ENCODE results near the gene SLC17A5. TPM values are rescaled to one million over a fixed set of nuclear protein-coding genes. Genes with fewer than 3 reads are reported as not detected.

The SLC17A5 gene
- polyA plus RNA-seq, 2 donors, result 3.6 to 4.9 TPM

GRCh38 chr6:73667798-73668197 lies 14.0 kb upstream of the SLC17A5 start:
- H3K4me3 ChIP-seq (ENCODE audit: low read depth in 1 of 2, low read length in 2 of 2), result no peak overlapping the region
- WGBS, 2 donors, result 49 to 65% methylated on average over 1 of the region's 1 CpG
- H3K36me3 ChIP-seq (ENCODE audit: control insufficient read depth in 2 of 2, insufficient read depth in 2 of 2, low read length in 1 of 2), result no peaks in the 10 kb centered on the region
- no peak overlapping the region for H3K27ac ChIP-seq (ENCODE audit: low read depth in 2 of 2, low read length in 1 of 2)
- no peaks in the 10 kb centered on the region for H3K4me1 ChIP-seq (ENCODE audit: control insufficient read depth in 2 of 2, insufficient read depth in 2 of 2, low read length in 1 of 2)
- no peaks in the 10 kb centered on the region for H3K27me3 ChIP-seq (ENCODE audit: control insufficient read depth in 1 of 2, insufficient read depth in 2 of 2, low read length in 2 of 2)
- no peaks in the 10 kb centered on the region for H3K9me3 ChIP-seq (ENCODE audit: control insufficient read depth in 2 of 2, insufficient read depth in 1 of 2, low read depth in 1 of 2, low read length in 1 of 2)

GRCh38 chr6:73666393-73666792 lies 12.6 kb upstream of the SLC17A5 start:
- no peaks in the 10 kb centered on the region for H3K9me3 ChIP-seq (ENCODE audit: control insufficient read depth in 2 of 2, insufficient read depth in 1 of 2, low read depth in 1 of 2, low read length in 1 of 2)
- H3K27ac ChIP-seq (ENCODE audit: low read depth in 2 of 2, low read length in 1 of 2), result no peak overlapping the region
- H3K4me3 ChIP-seq (ENCODE audit: low read depth in 1 of 2, low read length in 2 of 2), result no peak overlapping the region
- H3K4me1 ChIP-seq (ENCODE audit: control insufficient read depth in 2 of 2, insufficient read depth in 2 of 2, low read length in 1 of 2), result no peaks in the 10 kb centered on the region
- 67 to 70% methylated on average over 2 of the region's 2 CpGs for WGBS, 2 donors
- no peaks in the 10 kb centered on the region for H3K36me3 ChIP-seq (ENCODE audit: control insufficient read depth in 2 of 2, insufficient read depth in 2 of 2, low read length in 1 of 2)
- no peaks in the 10 kb centered on the region for H3K27me3 ChIP-seq (ENCODE audit: control insufficient read depth in 1 of 2, insufficient read depth in 2 of 2, low read length in 2 of 2)

GRCh38 chr6:73665686-73666319 lies 12.0 kb upstream of the SLC17A5 start:
- Histone ChIP-seq H3K4me3 (ENCODE audit: low read depth in 1 of 2, low read length in 2 of 2) (no peak overlapping the region), H3K27ac (ENCODE audit: low read depth in 2 of 2, low read length in 1 of 2) (no peak overlapping the region), H3K4me1 (ENCODE audit: control insufficient read depth in 2 of 2, insufficient read depth in 2 of 2, low read length in 1 of 2) (no peaks in the 10 kb centered on the region), H3K36me3 (ENCODE audit: control insufficient read depth in 2 of 2, insufficient read depth in 2 of 2, low read length in 1 of 2) (no peaks in the 10 kb centered on the region), H3K27me3 (ENCODE audit: control insufficient read depth in 1 of 2, insufficient read depth in 2 of 2, low read length in 2 of 2) (no peaks in the 10 kb centered on the region), H3K9me3 (ENCODE audit: control insufficient read depth in 2 of 2, insufficient read depth in 1 of 2, low read depth in 1 of 2, low read length in 1 of 2) (no peaks in the 10 kb centered on the region)
- WGBS, 2 donors, result 54 to 57% methylated on average over 3 of the region's 3 CpGs

GRCh38 chr6:73664701-73665100 lies 10.9 kb upstream of the SLC17A5 start:
- Histone ChIP-seq H3K4me1 (ENCODE audit: control insufficient read depth in 2 of 2, insufficient read depth in 2 of 2, low read length in 1 of 2) (no peaks in the 10 kb centered on the region), H3K9me3 (ENCODE audit: control insufficient read depth in 2 of 2, insufficient read depth in 1 of 2, low read depth in 1 of 2, low read length in 1 of 2) (no peaks in the 10 kb centered on the region), H3K36me3 (ENCODE audit: control insufficient read depth in 2 of 2, insufficient read depth in 2 of 2, low read length in 1 of 2) (no peaks in the 10 kb centered on the region), H3K4me3 (ENCODE audit: low read depth in 1 of 2, low read length in 2 of 2) (no peak overlapping the region), H3K27ac (ENCODE audit: low read depth in 2 of 2, low read length in 1 of 2) (no peak overlapping the region), H3K27me3 (ENCODE audit: control insufficient read depth in 1 of 2, insufficient read depth in 2 of 2, low read length in 2 of 2) (no peaks in the 10 kb centered on the region)
- 81 to 89% methylated on average over 2 of the region's 2 CpGs for WGBS, 2 donors

- Histone ChIP-seq H3K9me3 (ENCODE audit: control insufficient read depth in 2 of 2, insufficient read depth in 1 of 2, low read depth in 1 of 2, low read length in 1 of 2) (no peaks in the 10 kb centered on the region), H3K4me3 (ENCODE audit: low read depth in 1 of 2, low read length in 2 of 2) (no peak overlapping the region), H3K4me1 (ENCODE audit: control insufficient read depth in 2 of 2, insufficient read depth in 2 of 2, low read length in 1 of 2) (no peaks in the 10 kb centered on the region), H3K36me3 (ENCODE audit: control insufficient read depth in 2 of 2, insufficient read depth in 2 of 2, low read length in 1 of 2) (no peaks in the 10 kb centered on the region), H3K27me3 (ENCODE audit: control insufficient read depth in 1 of 2, insufficient read depth in 2 of 2, low read length in 2 of 2) (no peaks in the 10 kb centered on the region), H3K27ac (ENCODE audit: low read depth in 2 of 2, low read length in 1 of 2) (no peak overlapping the region)
- 83 to 86% methylated on average over 3 of the region's 3 CpGs for WGBS, 2 donors
Observed at GRCh38 chr6:73657201-73657600, 3.4 kb upstream of the SLC17A5 start.

- no peaks in the 10 kb centered on the region for H3K9me3 ChIP-seq (ENCODE audit: control insufficient read depth in 2 of 2, insufficient read depth in 1 of 2, low read depth in 1 of 2, low read length in 1 of 2)
- 85 to 87% methylated on average over 2 of the region's 2 CpGs for WGBS, 2 donors
- no peaks in the 10 kb centered on the region for H3K4me1 ChIP-seq (ENCODE audit: control insufficient read depth in 2 of 2, insufficient read depth in 2 of 2, low read length in 1 of 2)
- H3K4me3 ChIP-seq (ENCODE audit: low read depth in 1 of 2, low read length in 2 of 2), result no peak overlapping the region
- H3K36me3 ChIP-seq (ENCODE audit: control insufficient read depth in 2 of 2, insufficient read depth in 2 of 2, low read length in 1 of 2), result no peaks in the 10 kb centered on the region
- H3K27me3 ChIP-seq (ENCODE audit: control insufficient read depth in 1 of 2, insufficient read depth in 2 of 2, low read length in 2 of 2), result no peaks in the 10 kb centered on the region
- no peak overlapping the region for H3K27ac ChIP-seq (ENCODE audit: low read depth in 2 of 2, low read length in 1 of 2)
Observed at GRCh38 chr6:73656531-73657145, 2.8 kb upstream of the SLC17A5 start.

- no peaks in the 10 kb centered on the region for H3K36me3 ChIP-seq (ENCODE audit: control insufficient read depth in 2 of 2, insufficient read depth in 2 of 2, low read length in 1 of 2)
- no peaks in the 10 kb centered on the region for H3K4me1 ChIP-seq (ENCODE audit: control insufficient read depth in 2 of 2, insufficient read depth in 2 of 2, low read length in 1 of 2)
- WGBS, 2 donors, result 78 to 88% methylated on average over 2 of the region's 2 CpGs
- no peak overlapping the region for H3K27ac ChIP-seq (ENCODE audit: low read depth in 2 of 2, low read length in 1 of 2)
- peak overlapping the region in 1 of 2 donors; percentile 85 for H3K4me3 ChIP-seq (ENCODE audit: low read depth in 1 of 2, low read length in 2 of 2)
- H3K9me3 ChIP-seq (ENCODE audit: control insufficient read depth in 2 of 2, insufficient read depth in 1 of 2, low read depth in 1 of 2, low read length in 1 of 2), result no peaks in the 10 kb centered on the region
- no peaks in the 10 kb centered on the region for H3K27me3 ChIP-seq (ENCODE audit: control insufficient read depth in 1 of 2, insufficient read depth in 2 of 2, low read length in 2 of 2)
Observed at GRCh38 chr6:73655341-73655917, 1.6 kb upstream of the SLC17A5 start.

GRCh38 chr6:73652637-73653570 lies 888 bp downstream of the SLC17A5 start:
- Histone ChIP-seq H3K4me3 (ENCODE audit: low read depth in 1 of 2, low read length in 2 of 2) (peak overlapping the region; percentile 85 to 99), H3K27ac (ENCODE audit: low read depth in 2 of 2, low read length in 1 of 2) (peak overlapping the region; percentile 97 to 99), H3K27me3 (ENCODE audit: control insufficient read depth in 1 of 2, insufficient read depth in 2 of 2, low read length in 2 of 2) (no peaks in the 10 kb centered on the region), H3K4me1 (ENCODE audit: control insufficient read depth in 2 of 2, insufficient read depth in 2 of 2, low read length in 1 of 2) (no peaks in the 10 kb centered on the region), H3K36me3 (ENCODE audit: control insufficient read depth in 2 of 2, insufficient read depth in 2 of 2, low read length in 1 of 2) (no peaks in the 10 kb centered on the region), H3K9me3 (ENCODE audit: control insufficient read depth in 2 of 2, insufficient read depth in 1 of 2, low read depth in 1 of 2, low read length in 1 of 2) (no peaks in the 10 kb centered on the region)
- WGBS, 2 donors, result 2% methylated on average over 29 to 32 of the region's 32 CpGs

GRCh38 chr6:73649783-73650182 lies 4.0 kb downstream of the SLC17A5 start:
- no peak overlapping the region for H3K4me3 ChIP-seq (ENCODE audit: low read depth in 1 of 2, low read length in 2 of 2)
- H3K4me1 ChIP-seq (ENCODE audit: control insufficient read depth in 2 of 2, insufficient read depth in 2 of 2, low read length in 1 of 2), result no peaks in the 10 kb centered on the region
- no peaks in the 10 kb centered on the region for H3K27me3 ChIP-seq (ENCODE audit: control insufficient read depth in 1 of 2, insufficient read depth in 2 of 2, low read length in 2 of 2)
- WGBS, 2 donors, result 67% methylated on average over 4 of the region's 4 CpGs
- no peak overlapping the region for H3K27ac ChIP-seq (ENCODE audit: low read depth in 2 of 2, low read length in 1 of 2)
- H3K36me3 ChIP-seq (ENCODE audit: control insufficient read depth in 2 of 2, insufficient read depth in 2 of 2, low read length in 1 of 2), result no peaks in the 10 kb centered on the region
- no peaks in the 10 kb centered on the region for H3K9me3 ChIP-seq (ENCODE audit: control insufficient read depth in 2 of 2, insufficient read depth in 1 of 2, low read depth in 1 of 2, low read length in 1 of 2)

All from esophagus (tissue), 2 donors.